HT-29 (cell line): ENCODE data around the gene KLHDC2. TPM values are rescaled to one million over a fixed set of nuclear protein-coding genes. Genes with fewer than 3 reads are reported as not detected.
"Not testable (repeated sequence)": the region's sequence is repeated elsewhere in the genome, so short reads cannot be mapped to it uniquely, and the experiment has no call there.

Experiments
- DNase-seq: peaks from one replicate; pipeline ENCODE4 v3.0.0-alpha.2; 2015; ENCODE audit warnings: low spot score
- total RNA-seq: library from RNA; depleted of rRNA; stranded (reverse); fragments of >200 nt; shearing (Covaris generic); gene quantifications from 2 replicates; pipeline ENCODE4 v1.2.3, GENCODE V29; 2014; rRNA removed

The KLHDC2 gene
- total RNA-seq, 1 experiment from 2014 or later, result 61.8 TPM

DNA sequence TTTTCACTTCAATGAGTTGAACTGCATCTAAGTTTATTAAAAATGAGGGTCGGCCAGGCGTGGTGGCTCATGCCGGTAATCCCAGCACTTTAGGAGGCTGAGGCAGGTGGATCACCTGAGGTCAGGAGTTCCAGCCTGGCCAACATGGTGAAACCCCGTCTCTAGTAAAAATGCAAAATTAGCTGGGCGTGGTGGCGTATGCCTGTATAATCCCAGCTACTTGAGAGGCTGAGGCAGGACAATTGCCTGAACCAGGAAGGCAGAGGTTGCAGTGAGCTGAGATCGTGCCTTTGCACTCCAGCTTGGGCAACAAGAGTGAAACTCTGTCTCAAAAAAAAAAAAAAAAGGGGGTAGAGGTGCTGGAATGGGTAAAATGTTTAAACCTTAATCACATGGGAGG is 13.1 kb downstream of the KLHDC2 start:
- DNase-seq, result not testable (repeated sequence)

DNA sequence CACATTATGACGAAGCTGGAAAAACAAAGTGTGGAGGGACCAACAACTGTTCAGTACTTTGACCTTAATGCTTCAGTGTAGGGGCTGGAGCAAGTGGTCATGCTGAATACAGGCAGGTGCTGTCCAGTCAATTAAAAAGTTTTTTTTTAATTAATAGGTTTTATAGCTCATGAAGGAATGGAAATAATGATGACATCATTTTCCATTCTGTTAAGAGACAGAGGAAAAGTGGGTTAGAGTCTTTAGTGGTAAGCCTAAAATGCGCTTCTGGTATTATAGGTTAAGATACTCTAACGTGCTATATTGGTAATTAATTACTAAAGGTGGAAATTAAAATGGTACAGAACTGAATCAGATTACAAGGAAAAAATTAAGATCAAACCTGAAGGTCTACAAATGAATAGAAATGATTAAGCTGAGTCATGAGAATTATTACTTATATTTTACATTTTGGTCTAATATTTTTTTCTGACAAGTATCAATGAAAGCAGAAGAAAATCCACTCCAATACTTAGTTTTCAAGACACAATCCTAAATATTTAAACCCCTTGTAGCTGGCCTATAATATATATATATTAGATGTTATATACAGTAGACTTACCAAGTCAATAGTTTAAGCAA is 15.6 kb downstream of the KLHDC2 start:
- no peak for DNase-seq

DNA sequence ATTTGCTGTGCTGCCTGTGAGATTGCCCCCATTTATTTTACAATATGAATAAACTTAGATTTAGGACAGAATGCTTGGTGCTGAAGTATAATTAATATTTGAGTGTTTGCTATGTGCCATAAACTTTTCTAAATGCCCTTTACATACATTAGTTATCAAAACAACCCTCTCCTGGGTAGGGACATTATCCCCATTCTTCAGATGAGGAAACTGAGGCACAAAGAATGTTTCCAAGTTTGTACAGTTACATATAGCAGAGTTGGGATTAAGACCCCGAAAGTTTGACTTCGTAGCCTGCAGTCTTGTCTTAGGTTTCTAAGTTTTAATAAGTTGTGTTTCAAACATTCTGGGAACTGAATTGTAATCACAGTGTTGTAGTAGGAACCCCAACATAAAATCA is 18.4 kb downstream of the KLHDC2 start:
- no peak for DNase-seq

DNA sequence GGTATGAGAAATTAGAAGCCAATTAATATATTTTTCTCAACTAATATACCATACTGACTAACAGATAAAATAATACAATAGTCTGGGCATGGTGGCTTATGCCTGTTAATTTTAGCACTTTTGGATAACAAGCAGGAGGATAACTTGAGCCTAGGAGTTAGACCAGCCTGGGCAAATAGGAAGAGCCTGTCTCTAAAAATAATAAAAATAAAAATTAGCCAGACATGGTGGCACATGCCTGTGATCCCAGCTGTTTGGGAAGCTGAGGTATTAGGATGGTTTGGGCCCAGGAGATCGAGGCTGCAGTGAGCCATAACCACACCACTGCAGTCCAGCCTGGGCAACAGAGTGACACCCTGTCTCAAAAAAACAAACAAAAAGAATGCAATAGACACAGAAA is 24.7 kb downstream of the KLHDC2 start:
- DNase-seq, result no peak

DNA sequence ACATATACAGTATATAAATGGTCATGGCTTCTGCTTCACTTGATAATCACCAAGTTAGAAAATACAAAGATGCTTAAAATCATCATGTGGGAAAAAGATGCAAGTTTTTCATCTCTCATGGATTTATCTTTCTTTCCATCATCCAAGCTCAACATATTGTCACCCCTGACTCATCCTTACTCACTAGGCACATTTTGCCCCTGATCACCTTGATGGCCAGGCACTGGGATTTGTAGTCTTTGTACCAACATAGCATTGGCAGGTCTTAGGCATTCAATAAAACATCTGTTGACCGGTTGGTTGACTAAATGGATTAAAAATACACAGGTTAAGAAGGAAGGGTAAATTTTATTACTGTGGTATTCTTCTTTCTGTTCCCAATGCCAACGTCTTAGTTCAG is 28.1 kb downstream of the KLHDC2 start:
- DNase-seq, result no peak

DNA sequence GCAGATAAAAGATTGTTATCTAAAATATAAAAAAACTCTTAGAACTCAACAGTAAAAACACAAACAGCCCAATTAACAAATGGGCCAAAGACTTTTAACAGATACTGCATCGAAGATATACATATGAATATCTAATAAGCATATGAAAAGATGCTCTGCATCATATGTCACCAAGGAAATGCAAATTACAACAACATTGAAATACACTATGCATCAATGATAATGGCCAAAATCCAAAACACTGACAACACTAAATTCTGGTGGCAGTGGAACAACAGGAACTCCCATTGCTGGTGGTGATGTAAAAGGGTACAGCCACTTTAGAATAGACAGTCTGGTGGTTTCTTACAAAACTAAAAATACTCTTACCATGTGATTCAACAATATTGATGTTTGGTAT is 40.8 kb downstream of the KLHDC2 start:
- no peak for DNase-seq

DNA sequence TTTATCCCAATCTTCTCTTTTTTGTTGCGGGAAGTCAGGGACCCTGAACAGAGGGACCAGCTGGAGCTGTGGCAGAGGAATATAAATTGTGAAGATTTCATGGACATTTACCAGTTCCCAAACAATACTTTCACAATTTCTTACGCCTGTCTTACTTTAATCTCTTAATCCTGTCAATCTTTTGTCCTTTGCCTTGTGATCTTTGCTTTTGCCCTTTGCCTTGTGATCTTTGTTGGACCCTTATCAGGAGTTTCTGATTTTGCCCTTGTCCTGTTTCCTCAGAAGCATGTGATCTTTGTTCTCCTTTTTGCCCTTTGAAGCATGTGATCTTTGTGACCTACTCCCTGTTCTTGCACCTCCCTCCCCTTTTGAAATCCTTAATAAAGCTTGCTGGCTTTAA is 48.2 kb downstream of the KLHDC2 start:
- not testable (repeated sequence) for DNase-seq

DNA sequence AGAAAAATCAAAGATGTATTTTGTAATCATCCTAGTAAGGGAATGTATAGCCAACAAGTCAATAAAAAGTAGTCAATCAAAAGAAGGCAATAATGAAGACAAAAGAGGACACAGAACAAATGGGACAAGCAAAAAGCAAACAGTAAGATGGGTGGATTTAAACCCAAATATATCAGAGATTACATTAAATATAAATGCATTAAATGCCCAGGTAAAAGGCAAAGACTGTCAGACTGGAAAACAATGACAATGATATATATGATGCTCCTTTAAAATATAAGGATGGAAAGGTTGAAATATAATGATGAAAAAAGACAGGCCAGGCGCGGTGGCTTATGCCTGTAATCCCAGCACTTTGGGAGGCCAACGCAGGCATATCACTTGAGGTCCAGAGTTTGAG is 48.9 kb downstream of the KLHDC2 start:
- DNase-seq, result no peak

DNA sequence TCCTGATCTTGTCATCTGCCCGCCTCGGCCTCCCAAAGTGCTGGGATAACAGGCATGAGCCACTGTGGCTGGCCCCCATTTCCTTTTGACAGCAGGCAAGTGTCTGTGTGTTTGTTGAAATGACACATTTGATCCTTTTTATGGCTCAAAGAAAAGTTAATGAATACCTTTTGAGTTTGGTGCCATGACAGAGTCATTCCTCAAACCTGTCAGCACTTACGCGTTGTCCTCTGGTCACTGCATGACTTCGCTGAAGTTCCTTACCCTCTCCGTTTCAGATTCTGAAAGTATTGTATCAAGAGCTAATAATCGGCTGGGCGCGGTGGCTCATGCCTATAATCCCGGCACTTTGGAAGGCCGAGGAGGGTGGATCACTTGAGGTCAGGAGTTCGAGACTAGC is 52.2 kb downstream of the KLHDC2 start:
- no peak for DNase-seq

DNA sequence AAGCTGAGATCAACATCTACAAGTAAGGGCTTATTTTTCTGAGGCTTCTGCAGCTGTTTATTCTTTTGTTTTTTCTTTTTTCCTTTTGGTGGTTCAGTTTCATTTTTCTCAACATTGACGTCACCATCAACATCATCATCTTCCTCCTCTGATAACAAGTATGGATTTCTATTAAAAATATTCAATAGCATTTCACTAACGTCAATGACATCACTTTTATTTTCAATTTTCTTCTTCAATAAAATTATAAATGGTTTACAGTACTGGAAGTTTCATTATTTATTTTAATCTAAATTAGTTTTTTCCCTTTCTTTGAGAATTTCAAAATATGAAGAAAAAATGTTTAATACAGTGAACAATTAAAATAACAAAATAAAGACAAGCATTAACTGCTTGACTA is 60.7 kb downstream of the KLHDC2 start:
- DNase-seq, result no peak

Other genes starting within 250 kb of the KLHDC2 start
- gene RPS29, start 181.8 kb upstream of the KLHDC2 start, total RNA-seq, result 1,194 and 1,378 TPM in 2 replicates
- gene LRR1, start 169.2 kb upstream of the KLHDC2 start, total RNA-seq, result 26.4 and 28.6 TPM in 2 replicates
- 114 and 130 TPM in 2 replicates for gene RPL36AL, start 147.5 kb upstream of the KLHDC2 start, total RNA-seq
- 35.5 and 36.5 TPM in 2 replicates for gene MGAT2, start 147.4 kb upstream of the KLHDC2 start, total RNA-seq
- 23.0 and 24.9 TPM in 2 replicates for gene DNAAF2, start 132.9 kb upstream of the KLHDC2 start, total RNA-seq
- gene POLE2, start 79.9 kb upstream of the KLHDC2 start, total RNA-seq, result 10.3 and 14.8 TPM in 2 replicates
- not detected in 2 replicates for gene KLHDC1, start 75.0 kb upstream of the KLHDC2 start, total RNA-seq
- 12.4 and 20.0 TPM in 2 replicates for gene NEMF, start 84.6 kb downstream of the KLHDC2 start, total RNA-seq
- 47.1 and 47.3 TPM in 2 replicates for gene ARF6, start 124.9 kb downstream of the KLHDC2 start, total RNA-seq